ENCODE results near the gene CDH13.

Gene CDH13

DNA sequence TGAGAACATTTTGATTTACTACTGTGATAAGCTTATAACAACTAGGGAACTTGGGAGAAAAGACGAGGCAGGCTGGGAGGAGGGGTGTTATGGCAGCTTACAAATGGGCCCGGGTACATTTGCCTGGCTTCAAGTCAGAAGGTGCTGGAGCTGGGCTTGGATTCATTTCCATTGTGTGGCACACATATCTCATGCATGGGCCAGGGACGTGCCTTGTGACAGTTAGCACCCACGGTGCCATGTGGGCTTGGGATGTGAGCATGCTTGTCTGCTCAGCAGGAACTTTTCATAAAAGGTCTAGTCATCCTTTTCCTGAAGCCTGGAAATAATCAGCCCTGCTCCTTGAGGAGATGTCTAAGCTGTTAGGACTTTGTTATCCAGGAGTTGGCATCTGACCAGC lies 572.2 kb downstream of the CDH13 start:
- Mint-ChIP-seq H3K9me3 (no peaks in the 10 kb centered on the region), H3K4me3 (no peak overlapping the region), H3K4me1 (no peaks in the 10 kb centered on the region), H3K36me3 (ENCODE audit: insufficient read depth) (no peaks in the 10 kb centered on the region), H3K27me3 (peaks cover 40% of the 10 kb centered on the region), H3K27ac (ENCODE audit: low read depth) (no peak overlapping the region)
- ATAC-seq (replicated peaks; ENCODE audit: extremely low read depth, poor library complexity, severe bottlenecking) (no peak), DNase-seq (ENCODE audit: low spot score in 2 of 2) (no peak)

DNA sequence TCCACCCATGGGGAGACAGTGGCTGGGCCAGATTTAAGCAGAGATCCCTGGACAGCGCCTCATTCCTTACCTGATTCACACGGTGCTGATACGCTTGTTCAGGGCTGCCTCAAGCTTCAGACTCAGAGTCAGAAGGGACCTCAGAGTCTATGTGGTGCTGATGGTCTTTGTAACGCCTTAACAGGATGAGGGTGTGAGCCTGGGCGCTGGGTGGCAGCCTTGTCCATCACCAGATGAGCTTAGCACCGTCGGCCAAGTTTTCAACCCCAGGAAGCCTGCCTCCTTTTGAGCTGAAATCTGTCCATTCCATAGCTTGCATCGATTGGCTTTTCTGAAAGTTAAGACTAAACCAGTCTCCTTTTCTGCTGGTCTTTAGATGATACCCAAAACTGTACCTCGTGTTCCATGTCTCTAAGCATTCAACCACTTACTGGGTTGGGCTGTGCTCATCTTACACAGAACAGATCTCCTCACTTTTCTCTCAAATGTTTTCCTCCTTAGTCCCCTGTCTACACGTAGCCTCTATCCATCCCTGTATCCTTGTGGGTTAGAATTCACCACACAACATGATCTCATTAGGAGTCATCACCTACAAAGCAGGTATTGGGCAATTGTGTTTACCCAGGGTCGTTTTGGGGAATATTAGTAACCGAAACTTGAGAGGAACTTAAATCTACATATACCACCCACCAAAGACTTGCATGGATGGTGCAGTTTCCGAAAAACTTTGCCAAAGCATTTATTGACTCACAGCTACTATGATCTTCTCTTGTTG lies 573.4 kb downstream of the CDH13 start:
- Mint-ChIP-seq H3K36me3 (ENCODE audit: insufficient read depth) (no peaks in the 10 kb centered on the region), H3K4me3 (no peak overlapping the region), H3K4me1 (no peaks in the 10 kb centered on the region), H3K9me3 (no peaks in the 10 kb centered on the region), H3K27ac (ENCODE audit: low read depth) (no peak overlapping the region), H3K27me3 (peaks cover 35% of the 10 kb centered on the region)
- ATAC-seq (replicated peaks; ENCODE audit: extremely low read depth, poor library complexity, severe bottlenecking) (no peak), DNase-seq (ENCODE audit: low spot score in 2 of 2) (no peak)

GRCh38 chr16:83201748-83202147 lies 575.0 kb downstream of the CDH13 start:
- Mint-ChIP-seq H3K4me1 (no peaks in the 10 kb centered on the region), H3K27me3 (peaks cover 20% of the 10 kb centered on the region), H3K27ac (ENCODE audit: low read depth) (no peak overlapping the region), H3K36me3 (ENCODE audit: insufficient read depth) (no peaks in the 10 kb centered on the region), H3K4me3 (no peak overlapping the region), H3K9me3 (no peaks in the 10 kb centered on the region)
- ATAC-seq (replicated peaks; ENCODE audit: extremely low read depth, poor library complexity, severe bottlenecking) (no peak), DNase-seq (ENCODE audit: low spot score in 2 of 2) (no peak)

GRCh38 chr16:83205896-83206295 lies 579.1 kb downstream of the CDH13 start:
- no peak overlapping the region for H3K27ac Mint-ChIP-seq (ENCODE audit: low read depth)
- DNase-seq (ENCODE audit: low spot score in 2 of 2) (no peak), ATAC-seq (replicated peaks; ENCODE audit: extremely low read depth, poor library complexity, severe bottlenecking) (no peak)
- H3K9me3 Mint-ChIP-seq = no peaks in the 10 kb centered on the region
- H3K4me3 Mint-ChIP-seq = no peak overlapping the region
- no peaks in the 10 kb centered on the region for H3K4me1 Mint-ChIP-seq
- no peaks in the 10 kb centered on the region for H3K36me3 Mint-ChIP-seq (ENCODE audit: insufficient read depth)
- peaks cover 16% of the 10 kb centered on the region for H3K27me3 Mint-ChIP-seq

- Mint-ChIP-seq H3K27me3 (peaks cover 11% of the 10 kb centered on the region), H3K9me3 (no peaks in the 10 kb centered on the region), H3K4me1 (no peaks in the 10 kb centered on the region), H3K4me3 (no peak overlapping the region), H3K36me3 (ENCODE audit: insufficient read depth) (no peaks in the 10 kb centered on the region), H3K27ac (ENCODE audit: low read depth) (no peak overlapping the region)
- no peak for DNase-seq (ENCODE audit: low spot score in 2 of 2)
- ATAC-seq (replicated peaks; ENCODE audit: extremely low read depth, poor library complexity, severe bottlenecking) = no peak
Measured at GRCh38 chr16:83206426-83206825, 579.7 kb downstream of the CDH13 start.

- ATAC-seq (replicated peaks; ENCODE audit: extremely low read depth, poor library complexity, severe bottlenecking) (no peak), DNase-seq (ENCODE audit: low spot score in 2 of 2) (no peak)
- H3K36me3 Mint-ChIP-seq (ENCODE audit: insufficient read depth) = peaks cover 1% of the 10 kb centered on the region
- no peaks in the 10 kb centered on the region for H3K4me1 Mint-ChIP-seq
- no peak overlapping the region for H3K4me3 Mint-ChIP-seq
- H3K27me3 Mint-ChIP-seq = peaks cover 8% of the 10 kb centered on the region
- no peak overlapping the region for H3K27ac Mint-ChIP-seq (ENCODE audit: low read depth)
- no peaks in the 10 kb centered on the region for H3K9me3 Mint-ChIP-seq
Measured at GRCh38 chr16:83211711-83212110, 584.9 kb downstream of the CDH13 start.

DNA sequence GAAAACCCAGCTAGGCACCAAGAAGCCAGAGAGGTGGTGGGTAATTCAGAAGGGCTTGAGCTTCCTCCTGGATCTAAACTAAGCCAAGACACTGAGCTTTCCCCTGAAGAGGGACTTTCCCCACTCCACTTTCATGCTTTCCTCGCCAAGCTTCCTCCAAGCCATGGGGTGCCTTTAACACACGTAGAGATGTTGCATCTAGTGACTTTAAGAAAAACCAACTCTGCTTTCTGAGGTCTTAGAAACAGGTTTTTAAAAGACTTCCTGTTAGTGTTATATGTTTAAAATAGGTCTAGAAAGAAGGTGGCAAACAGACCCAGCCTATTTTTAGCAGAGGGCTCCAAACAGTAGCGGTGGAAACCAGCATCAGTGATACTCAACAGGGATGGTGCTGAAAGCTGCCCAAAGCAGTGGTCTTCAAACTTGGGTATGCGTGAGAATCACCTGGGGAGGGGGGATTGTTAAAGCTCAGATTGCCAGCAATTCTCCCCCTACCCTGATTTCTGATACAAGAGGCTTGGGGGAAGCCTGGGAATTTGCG lies 585.6 kb downstream of the CDH13 start:
- ATAC-seq (replicated peaks; ENCODE audit: extremely low read depth, poor library complexity, severe bottlenecking) (no peak), DNase-seq (ENCODE audit: low spot score in 2 of 2) (no peak)
- Mint-ChIP-seq H3K27me3 (peaks cover 8% of the 10 kb centered on the region), H3K9me3 (no peaks in the 10 kb centered on the region), H3K36me3 (ENCODE audit: insufficient read depth) (peaks cover 1% of the 10 kb centered on the region), H3K27ac (ENCODE audit: low read depth) (no peak overlapping the region), H3K4me3 (no peak overlapping the region), H3K4me1 (no peaks in the 10 kb centered on the region)

GRCh38 chr16:83214671-83215070 lies 587.9 kb downstream of the CDH13 start:
- H3K27ac Mint-ChIP-seq (ENCODE audit: low read depth) = no peak overlapping the region
- no peaks in the 10 kb centered on the region for H3K9me3 Mint-ChIP-seq
- ATAC-seq (replicated peaks; ENCODE audit: extremely low read depth, poor library complexity, severe bottlenecking) = no peak
- DNase-seq (ENCODE audit: low spot score in 2 of 2) = no peak
- H3K4me3 Mint-ChIP-seq = no peak overlapping the region
- peaks cover 1% of the 10 kb centered on the region for H3K36me3 Mint-ChIP-seq (ENCODE audit: insufficient read depth)
- H3K27me3 Mint-ChIP-seq = peaks cover 8% of the 10 kb centered on the region
- H3K4me1 Mint-ChIP-seq = no peaks in the 10 kb centered on the region

GRCh38 chr16:83215406-83216001 lies 588.7 kb downstream of the CDH13 start:
- peak; percentile 16 to 39 for DNase-seq (ENCODE audit: low spot score in 2 of 2)
- Mint-ChIP-seq H3K4me3 (no peak overlapping the region), H3K36me3 (ENCODE audit: insufficient read depth) (peaks cover 1% of the 10 kb centered on the region), H3K4me1 (no peaks in the 10 kb centered on the region), H3K9me3 (no peaks in the 10 kb centered on the region), H3K27ac (ENCODE audit: low read depth) (no peak overlapping the region), H3K27me3 (peaks cover 8% of the 10 kb centered on the region)
- ATAC-seq (replicated peaks; ENCODE audit: extremely low read depth, poor library complexity, severe bottlenecking) = peak; percentile 3

GRCh38 chr16:83219285-83219684 lies 592.5 kb downstream of the CDH13 start:
- ATAC-seq (replicated peaks; ENCODE audit: extremely low read depth, poor library complexity, severe bottlenecking) (no peak), DNase-seq (ENCODE audit: low spot score in 2 of 2) (no peak)
- no peaks in the 10 kb centered on the region for H3K9me3 Mint-ChIP-seq
- peaks cover 28% of the 10 kb centered on the region for H3K27me3 Mint-ChIP-seq
- no peaks in the 10 kb centered on the region for H3K4me1 Mint-ChIP-seq
- no peaks in the 10 kb centered on the region for H3K36me3 Mint-ChIP-seq (ENCODE audit: insufficient read depth)
- H3K27ac Mint-ChIP-seq (ENCODE audit: low read depth) = no peak overlapping the region
- no peak overlapping the region for H3K4me3 Mint-ChIP-seq

GRCh38 chr16:83220066-83220465 lies 593.3 kb downstream of the CDH13 start:
- Mint-ChIP-seq H3K9me3 (no peaks in the 10 kb centered on the region), H3K27ac (ENCODE audit: low read depth) (no peak overlapping the region), H3K4me1 (no peaks in the 10 kb centered on the region), H3K36me3 (ENCODE audit: insufficient read depth) (no peaks in the 10 kb centered on the region), H3K27me3 (peaks cover 36% of the 10 kb centered on the region), H3K4me3 (no peak overlapping the region)
- no peak for ATAC-seq (replicated peaks; ENCODE audit: extremely low read depth, poor library complexity, severe bottlenecking)
- DNase-seq (ENCODE audit: low spot score in 2 of 2) = no peak

- H3K27ac Mint-ChIP-seq (ENCODE audit: low read depth) = no peak overlapping the region
- H3K27me3 Mint-ChIP-seq = peaks cover 62% of the 10 kb centered on the region
- H3K4me3 Mint-ChIP-seq = no peak overlapping the region
- no peak for ATAC-seq (replicated peaks; ENCODE audit: extremely low read depth, poor library complexity, severe bottlenecking)
- no peak for DNase-seq (ENCODE audit: low spot score in 2 of 2)
- no peaks in the 10 kb centered on the region for H3K36me3 Mint-ChIP-seq (ENCODE audit: insufficient read depth)
- H3K4me1 Mint-ChIP-seq = no peaks in the 10 kb centered on the region
- no peaks in the 10 kb centered on the region for H3K9me3 Mint-ChIP-seq
Measured at GRCh38 chr16:83224642-83225041, 597.9 kb downstream of the CDH13 start.

- H3K36me3 Mint-ChIP-seq (ENCODE audit: insufficient read depth) = no peaks in the 10 kb centered on the region
- ATAC-seq (replicated peaks; ENCODE audit: extremely low read depth, poor library complexity, severe bottlenecking) (no peak), DNase-seq (ENCODE audit: low spot score in 2 of 2) (no peak)
- no peak overlapping the region for H3K4me3 Mint-ChIP-seq
- H3K9me3 Mint-ChIP-seq = no peaks in the 10 kb centered on the region
- H3K27ac Mint-ChIP-seq (ENCODE audit: low read depth) = no peak overlapping the region
- H3K4me1 Mint-ChIP-seq = no peaks in the 10 kb centered on the region
- H3K27me3 Mint-ChIP-seq = peaks cover 65% of the 10 kb centered on the region
Measured at GRCh38 chr16:83227336-83227735, 600.6 kb downstream of the CDH13 start.
